Gastroesophageal sphincter (tissue), 4 donors: ENCODE measurements around the gene DEFB108B. TPM values are rescaled to one million over a fixed set of nuclear protein-coding genes. Genes with fewer than 3 reads are reported as not detected.
A peak's percentile ranks its signal among the peaks of the same experiment; 100 is the strongest.
"Not testable (repeated sequence)": the region's sequence is repeated elsewhere in the genome, so short reads cannot be mapped to it uniquely, and the experiment has no call there.

Experiments
- ATAC-seq: fragments of 150-250 bp; one replicate; pipeline ENCODE4 v1.9.1; 2016; ENCODE audit warnings: mild to moderate bottlenecking, moderate library complexity
- H3K27ac ChIP-seq, 4 donors: fragments of 200-600 bp; sonication (generic) in 3 of 4; 1 replicate in 3 of 4; 2 replicates in 1 of 4; pipeline ENCODE4 v1.5.1; 2016 to 2019
- H3K27me3 ChIP-seq: fragments of 200-600 bp; sonication (generic); one replicate; pipeline ENCODE4 v1.5.1; 2019
- H3K36me3 ChIP-seq, 2 donors: fragments of 200-600 bp; sonication (generic); one replicate each; pipeline ENCODE4 v1.5.1; 2019; ENCODE audit warnings: control low read depth in 1 of 2
- H3K4me1 ChIP-seq, 3 donors: fragments of 200-600 bp; sonication (generic); 1 replicate in 2 of 3; 2 replicates in 1 of 3; pipeline ENCODE4 v1.5.1; 2016 to 2019; ENCODE audit warnings: control low read depth in 2 of 3
- H3K4me3 ChIP-seq, 2 donors: fragments of 200-600 bp; sonication (generic); one replicate each; pipeline ENCODE4 v1.5.1; 2019; ENCODE audit warnings: mild to moderate bottlenecking in 1 of 2, moderate library complexity in 1 of 2
- H3K9me3 ChIP-seq, 3 donors: fragments of 200-600 bp; sonication (generic); one replicate each; pipeline ENCODE4 v1.5.1; 2017 to 2019; ENCODE audit warnings: control low read depth in 2 of 3
- WGBS, 2 donors: methylation state at CpG; one replicate each; pipeline ENCODE4 v1.1.5; 2018; ENCODE audit warnings: low coverage in 1 of 2; 5-methylcytosine and 5-hydroxymethylcytosine counted together
- total RNA-seq, 4 donors: library from RNA; depleted of rRNA; stranded (reverse); fragments of >200 nt; gene quantifications; one replicate each; pipeline ENCODE4 v1.1.0, GENCODE V29; 2016
- TF ChIP-seq, protein P1 (sequence below), 4 experiments: fragments of 200-600 bp in 2 of 4; fragments of 450-650 bp in 2 of 4; sonication (generic) in 1 of 4; IDR thresholded peaks; one replicate each; pipeline ENCODE4 v1.5.1; 2017 to 2019; ENCODE audit warnings: antibody characterized with exemption in 4 of 4, mild to moderate bottlenecking in 2 of 4, moderate library complexity in 2 of 4

DEFB108B gene
- total RNA-seq, 4 donors from 2014 or later: not detected

DNA sequence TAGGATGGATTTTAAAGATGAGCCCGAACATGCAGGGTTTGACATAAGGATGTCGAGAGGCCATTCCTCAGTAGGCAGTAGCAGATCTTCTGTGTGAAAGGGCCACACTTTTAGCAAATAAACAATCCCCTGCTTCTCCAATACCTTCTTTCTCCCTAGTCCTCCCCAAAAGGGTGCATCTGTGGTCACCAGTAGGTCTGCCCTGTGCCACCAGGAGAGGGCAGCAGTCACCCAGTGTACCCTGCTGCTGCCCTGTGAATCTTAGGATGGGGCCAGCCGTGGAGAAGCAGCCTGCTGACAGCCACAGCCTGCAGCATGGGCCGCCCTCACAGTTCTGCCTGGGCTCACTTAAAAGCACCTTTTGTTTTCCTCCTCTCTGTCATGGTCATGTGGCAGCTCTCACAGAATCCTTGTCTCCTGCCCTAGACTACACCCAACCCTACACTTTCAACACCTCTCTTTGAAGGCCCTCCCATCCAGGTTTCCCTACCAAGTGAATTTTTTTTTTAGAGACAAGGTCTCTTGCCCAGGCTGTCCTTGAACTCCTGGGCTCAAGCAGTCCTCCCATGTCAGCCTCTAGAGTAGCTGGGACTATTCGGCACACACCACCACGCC, 40.3 kb upstream of the DEFB108B start:
- not testable (repeated sequence) for H3K27ac ChIP-seq, ATAC-seq, H3K27me3 ChIP-seq, H3K4me3 ChIP-seq, H3K9me3 ChIP-seq, H3K4me1 ChIP-seq
- TF ChIP-seq, protein P1, sequence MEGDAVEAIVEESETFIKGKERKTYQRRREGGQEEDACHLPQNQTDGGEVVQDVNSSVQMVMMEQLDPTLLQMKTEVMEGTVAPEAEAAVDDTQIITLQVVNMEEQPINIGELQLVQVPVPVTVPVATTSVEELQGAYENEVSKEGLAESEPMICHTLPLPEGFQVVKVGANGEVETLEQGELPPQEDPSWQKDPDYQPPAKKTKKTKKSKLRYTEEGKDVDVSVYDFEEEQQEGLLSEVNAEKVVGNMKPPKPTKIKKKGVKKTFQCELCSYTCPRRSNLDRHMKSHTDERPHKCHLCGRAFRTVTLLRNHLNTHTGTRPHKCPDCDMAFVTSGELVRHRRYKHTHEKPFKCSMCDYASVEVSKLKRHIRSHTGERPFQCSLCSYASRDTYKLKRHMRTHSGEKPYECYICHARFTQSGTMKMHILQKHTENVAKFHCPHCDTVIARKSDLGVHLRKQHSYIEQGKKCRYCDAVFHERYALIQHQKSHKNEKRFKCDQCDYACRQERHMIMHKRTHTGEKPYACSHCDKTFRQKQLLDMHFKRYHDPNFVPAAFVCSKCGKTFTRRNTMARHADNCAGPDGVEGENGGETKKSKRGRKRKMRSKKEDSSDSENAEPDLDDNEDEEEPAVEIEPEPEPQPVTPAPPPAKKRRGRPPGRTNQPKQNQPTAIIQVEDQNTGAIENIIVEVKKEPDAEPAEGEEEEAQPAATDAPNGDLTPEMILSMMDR (IDR thresholded peaks at IDR 0.05): peak in 3 of 4 experiments; percentile 55 to 67 (median 62)
- H3K36me3 ChIP-seq: peaks cover 0 to 25% of the 10 kb centered on the region in 2 donors
- 60 to 80% methylated on average over 2 of the region's 6 CpGs for WGBS, 2 donors

- H3K4me3 ChIP-seq, ATAC-seq, H3K27me3 ChIP-seq, H3K9me3 ChIP-seq, H3K27ac ChIP-seq, H3K4me1 ChIP-seq: not testable (repeated sequence)
- H3K36me3 ChIP-seq: peaks cover 0 to 25% of the 10 kb centered on the region in 2 donors
- WGBS, 2 donors: 91 to 96% methylated on average over 4 to 8 of the region's 13 CpGs
Observed at GRCh38 chr11:71794386-71795040, 38.5 kb upstream of the DEFB108B start.

- not testable (repeated sequence) for H3K4me3 ChIP-seq, H3K27ac ChIP-seq, H3K4me1 ChIP-seq, H3K27me3 ChIP-seq, H3K9me3 ChIP-seq, ATAC-seq
- WGBS, 2 donors: no CpG with 5 or more reads among the region's 5 CpGs
- H3K36me3 ChIP-seq: peaks cover 0 to 25% of the 10 kb centered on the region in 2 donors
Observed at GRCh38 chr11:71795236-71795635, 37.8 kb upstream of the DEFB108B start.

GRCh38 chr11:71796016-71796415, 37.0 kb upstream of the DEFB108B start:
- ATAC-seq, H3K4me1 ChIP-seq, H3K27me3 ChIP-seq, H3K27ac ChIP-seq, H3K9me3 ChIP-seq, H3K4me3 ChIP-seq: not testable (repeated sequence)
- no CpG with 5 or more reads among the region's 16 CpGs for WGBS, 2 donors
- peaks cover 0 to 25% of the 10 kb centered on the region in 2 donors for H3K36me3 ChIP-seq

GRCh38 chr11:71796781-71797180, 36.2 kb upstream of the DEFB108B start:
- H3K27me3 ChIP-seq, ATAC-seq, H3K9me3 ChIP-seq, H3K4me3 ChIP-seq, H3K4me1 ChIP-seq, H3K27ac ChIP-seq: not testable (repeated sequence)
- 100% methylated on average over 2 of the region's 9 CpGs; no CpG with 5 or more reads in 1 of the 2 donors for WGBS, 2 donors
- H3K36me3 ChIP-seq: peaks cover 0 to 22% of the 10 kb centered on the region in 2 donors

- not testable (repeated sequence) for H3K9me3 ChIP-seq, H3K4me1 ChIP-seq, H3K27me3 ChIP-seq, H3K27ac ChIP-seq, H3K4me3 ChIP-seq, ATAC-seq
- H3K36me3 ChIP-seq: peaks cover 0 to 19% of the 10 kb centered on the region in 2 donors
- 81 to 90% methylated on average over 8 to 12 of the region's 13 CpGs for WGBS, 2 donors
Observed at GRCh38 chr11:71799556-71800128, 33.4 kb upstream of the DEFB108B start.

DNA sequence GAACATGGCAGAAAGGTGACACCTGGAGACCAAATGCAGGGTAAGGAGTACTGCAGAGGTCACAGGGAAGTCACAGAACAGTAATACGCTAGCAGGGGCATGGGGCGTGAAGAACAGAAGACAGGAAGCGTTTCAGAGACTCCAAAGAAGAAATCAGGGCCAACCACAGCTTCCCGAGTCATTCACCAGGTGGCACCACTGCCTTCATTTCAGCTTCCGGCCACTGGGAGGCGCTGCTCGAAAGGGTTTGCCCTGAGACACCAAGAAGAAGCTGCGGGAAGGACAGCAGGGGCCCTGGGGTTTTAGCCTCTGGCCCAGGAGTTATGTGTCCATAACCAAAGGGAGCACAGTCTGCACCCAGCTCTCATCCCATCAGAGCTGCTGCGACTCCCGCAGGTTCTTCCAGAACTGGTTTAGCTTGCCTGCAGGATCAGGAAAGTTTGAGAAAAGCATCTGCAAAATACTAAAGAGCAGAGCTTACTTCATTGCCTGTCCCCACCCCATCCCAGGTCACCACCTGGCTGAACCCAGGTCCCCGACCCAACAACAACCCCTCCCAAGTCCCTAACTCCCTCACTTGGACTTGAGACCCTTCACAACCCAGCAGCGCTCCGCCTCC, 32.6 kb upstream of the DEFB108B start:
- not testable (repeated sequence) for ATAC-seq, H3K9me3 ChIP-seq, H3K4me1 ChIP-seq, H3K27me3 ChIP-seq, H3K4me3 ChIP-seq, H3K27ac ChIP-seq
- TF ChIP-seq, protein P1 (IDR thresholded peaks at IDR 0.05): peak; percentile 73 to 79 (median 74)
- peaks cover 0 to 11% of the 10 kb centered on the region in 2 donors for H3K36me3 ChIP-seq
- WGBS, 2 donors: 42 to 80% methylated on average over 4 to 13 of the region's 13 CpGs

- ATAC-seq, H3K27me3 ChIP-seq, H3K36me3 ChIP-seq, H3K27ac ChIP-seq, H3K4me3 ChIP-seq, H3K4me1 ChIP-seq, H3K9me3 ChIP-seq: not testable (repeated sequence)
- no CpG with 5 or more reads among the region's 2 CpGs for WGBS, 2 donors
Observed at GRCh38 chr11:71801026-71801425, 32.0 kb upstream of the DEFB108B start.

DNA sequence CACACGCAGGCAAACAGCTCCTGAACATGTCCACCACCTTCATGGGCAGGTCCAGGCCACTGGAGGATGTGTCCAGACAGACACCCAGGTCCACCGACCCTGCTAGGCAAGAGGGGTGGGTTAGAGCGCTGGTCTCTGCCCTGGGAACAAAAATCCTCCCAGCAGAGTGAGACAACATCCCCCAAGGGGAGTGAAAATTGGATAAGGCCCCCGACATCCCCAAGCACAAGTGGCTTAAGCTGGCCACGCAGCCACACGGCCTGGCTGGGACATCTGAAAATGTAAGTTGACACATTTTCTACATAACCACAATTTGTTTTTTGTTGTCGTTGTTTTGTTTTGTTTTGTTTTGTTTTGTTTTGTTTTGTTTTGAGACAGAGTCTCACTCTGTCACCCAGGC, 30.1 kb upstream of the DEFB108B start:
- not testable (repeated sequence) for ATAC-seq

GRCh38 chr11:71804158-71804947, 28.6 kb upstream of the DEFB108B start:
- WGBS, 2 donors: no CpG with 5 or more reads among the region's 9 CpGs
- not testable (repeated sequence) for H3K27me3 ChIP-seq, H3K9me3 ChIP-seq, ATAC-seq, H3K36me3 ChIP-seq, H3K4me3 ChIP-seq, H3K27ac ChIP-seq, H3K4me1 ChIP-seq

More for the DNA sequence above, 30.1 kb upstream of the DEFB108B start:
- not testable (repeated sequence) for H3K9me3 ChIP-seq, H3K27me3 ChIP-seq, H3K4me3 ChIP-seq, H3K36me3 ChIP-seq, H3K27ac ChIP-seq, H3K4me1 ChIP-seq
- 67% methylated on average over 4 of the region's 7 CpGs; no CpG with 5 or more reads in 1 of the 2 donors for WGBS, 2 donors
